SHP77 (cell line): Measurements from ENCODE around the gene NEK1.
"Not testable (repeated sequence)": the region's sequence is repeated elsewhere in the genome, so short reads cannot be mapped to it uniquely, and the experiment has no call there.

Experiments
- DNase-seq, 2 experiments: peaks; one replicate each; lab custom pipeline; 2025; lab: John Stamatoyannopoulos, UW

NEK1 gene

GRCh38 chr4:169626331-169627282 lies 14.2 kb upstream of the NEK1 start:
- DNase-seq: no peak

GRCh38 chr4:169625886-169626285 lies 13.5 kb upstream of the NEK1 start:
- DNase-seq: no peak

- not testable (repeated sequence) for DNase-seq
These were observed 11.6 kb upstream of the NEK1 start for GRCh38 chr4:169624012-169624411.

- DNase-seq: no peak
These were observed 10.2 kb upstream of the NEK1 start for GRCh38 chr4:169622566-169622965.

GRCh38 chr4:169621731-169622492 lies 9.5 kb upstream of the NEK1 start:
- peak in 1 of 2 experiments; percentile 7 for DNase-seq

- peak in 1 of 2 experiments; percentile 5 for DNase-seq
These were observed 8.5 kb upstream of the NEK1 start for GRCh38 chr4:169620880-169621248.

GRCh38 chr4:169619958-169620879 lies 7.8 kb upstream of the NEK1 start, which contains the start of gene CLCN3:
Gene CLCN3 (plus strand): TSS chr4:169620578. CDS start chr4:169635929, 15,351 bp downstream.
- peak; percentile 95 to 97 for DNase-seq

- peak; percentile 30 to 57 for DNase-seq
These were observed 7.2 kb upstream of the NEK1 start for GRCh38 chr4:169619518-169619957.

- DNase-seq: no peak
These were observed 6.6 kb upstream of the NEK1 start for GRCh38 chr4:169618986-169619385.

GRCh38 chr4:169618286-169618685 lies 5.9 kb upstream of the NEK1 start:
- DNase-seq: no peak

- no peak for DNase-seq
These were observed 4.9 kb upstream of the NEK1 start for GRCh38 chr4:169617306-169617705.

GRCh38 chr4:169616846-169617245 lies 4.5 kb upstream of the NEK1 start:
- no peak for DNase-seq

- no peak for DNase-seq
These were observed 3.2 kb upstream of the NEK1 start for GRCh38 chr4:169615467-169616106.

- peak; percentile 63 to 82 for DNase-seq
These were observed 782 bp upstream of the NEK1 start for GRCh38 chr4:169612871-169613859.

GRCh38 chr4:169611157-169611556 lies 1.2 kb downstream of the NEK1 start:
- DNase-seq: no peak

GRCh38 chr4:169604903-169605331 lies 7.5 kb downstream of the NEK1 start:
- no peak for DNase-seq

GRCh38 chr4:169604131-169604900 lies 8.1 kb downstream of the NEK1 start:
- DNase-seq: no peak

GRCh38 chr4:169603312-169603711 lies 9.1 kb downstream of the NEK1 start:
- no peak for DNase-seq
